GM19035 (cell line): Measurements from ENCODE around the gene N4BP2L1.
A peak's percentile ranks its signal among the peaks of the same experiment; 100 is the strongest.

Experiments used
- ATAC-seq: cut with Tn5 transposase; IDR thresholded peaks from one replicate; pipeline ENCODE4 v1.9.1; 2021; ENCODE audit not compliant: unreplicated experiment

The N4BP2L1 gene

GRCh38 chr13:32432856-32433255 is 4.9 kb upstream of the N4BP2L1 start:
- ATAC-seq, result no peak

GRCh38 chr13:32431361-32431760 is 3.4 kb upstream of the N4BP2L1 start:
- ATAC-seq, result no peak

DNA sequence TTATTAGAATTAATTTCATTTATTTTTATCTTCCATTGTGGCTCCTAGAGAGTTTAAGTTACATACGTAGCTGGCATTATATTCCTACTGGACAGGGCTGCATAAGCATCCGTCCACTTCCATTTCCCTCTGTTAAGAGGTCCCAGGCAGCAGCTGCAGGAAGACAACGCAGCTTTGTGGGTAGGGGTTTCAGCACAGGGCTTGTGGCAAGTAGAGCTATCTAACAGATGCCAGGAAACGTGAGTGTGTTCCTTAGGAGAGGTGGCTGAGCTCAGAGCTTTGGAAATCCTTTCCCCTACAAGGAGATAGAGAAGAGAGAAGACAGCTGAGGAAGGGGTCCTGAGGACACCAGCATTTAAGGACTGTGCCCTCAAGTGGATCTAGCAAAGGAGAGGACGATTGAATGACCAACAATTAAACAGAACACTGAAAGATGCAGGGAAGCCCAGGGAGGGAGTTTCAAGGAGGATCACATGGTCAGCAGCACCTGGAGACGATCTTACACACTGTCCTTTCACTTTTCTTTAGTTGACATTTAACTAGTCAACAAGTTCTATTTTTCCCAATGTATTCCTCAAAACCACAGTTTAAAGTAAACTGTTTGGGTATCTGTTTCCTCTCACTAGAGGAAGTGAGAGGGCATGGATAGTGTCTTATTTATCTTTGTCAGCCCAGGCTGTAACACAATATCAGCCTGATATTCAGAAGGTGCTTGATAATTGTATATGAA is 2.3 kb upstream of the N4BP2L1 start:
- no peak for ATAC-seq

DNA sequence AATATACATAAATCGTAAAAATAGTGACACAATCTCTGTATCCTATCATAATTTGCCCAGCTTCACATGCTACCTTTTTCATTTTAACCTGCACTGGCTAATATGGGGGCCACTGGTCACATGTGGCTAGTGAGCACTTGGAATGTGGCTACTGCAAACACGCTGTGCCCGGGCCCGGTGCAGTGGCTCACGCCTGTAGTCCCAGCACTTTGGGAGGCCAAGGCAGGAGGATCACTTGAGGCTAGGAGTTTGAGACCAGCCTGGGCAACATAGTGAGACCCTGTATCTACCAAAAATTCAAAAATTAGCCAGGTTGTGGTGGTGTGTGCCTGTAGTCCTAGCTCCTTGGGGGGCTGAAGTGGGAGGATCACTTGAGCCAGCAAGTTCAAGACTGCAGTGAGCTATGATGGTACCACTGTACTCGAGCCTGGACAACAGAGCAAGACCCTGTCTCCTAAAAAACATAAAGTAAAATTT is 1.5 kb upstream of the N4BP2L1 start:
- ATAC-seq, result no peak

GRCh38 chr13:32428581-32429432 is 877 bp upstream of the N4BP2L1 start:
- ATAC-seq, result no peak

DNA sequence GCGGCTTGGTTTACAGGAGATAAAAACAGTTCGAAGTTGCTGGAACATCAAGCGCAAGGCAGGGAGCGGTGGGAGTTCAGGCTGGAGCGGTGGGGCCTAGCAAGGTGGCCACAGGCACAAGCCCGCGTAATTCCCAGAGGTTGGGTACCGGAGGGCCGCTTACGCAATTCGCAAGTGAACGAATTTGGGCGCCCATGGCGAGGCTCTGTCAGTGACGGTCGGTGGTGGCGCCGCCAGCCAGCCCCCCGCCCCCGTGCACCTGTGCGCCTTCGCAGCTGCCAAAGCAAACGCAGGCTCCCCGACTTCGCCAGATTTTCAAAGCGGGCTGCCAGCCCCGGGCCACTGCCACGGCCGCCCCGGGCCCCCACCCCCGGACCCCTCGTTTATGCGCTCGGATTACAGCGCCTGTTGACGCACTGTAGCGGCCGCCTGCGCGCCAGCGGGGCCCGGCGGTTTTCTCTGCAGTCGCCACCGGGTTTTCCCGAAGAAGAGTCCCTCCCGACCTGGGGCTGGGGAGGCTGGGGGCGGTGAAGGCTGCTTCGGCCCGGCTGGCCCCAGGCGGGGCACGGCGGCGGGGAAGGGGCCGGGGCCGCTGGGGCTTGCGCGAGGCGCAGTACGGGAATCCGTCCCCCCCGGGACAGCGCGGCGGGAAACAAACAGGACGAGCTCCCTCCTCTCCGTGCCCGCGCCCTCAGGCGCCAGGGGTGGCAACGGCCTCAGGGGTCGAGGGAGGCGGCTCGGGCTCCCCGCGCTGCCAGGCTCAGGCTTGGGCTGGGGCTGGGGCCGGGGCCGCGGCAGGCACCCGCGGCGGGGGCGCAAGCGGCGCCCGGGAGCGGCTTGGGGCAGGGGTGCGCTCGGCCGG is 709 bp downstream of the N4BP2L1 start:
- peak; percentile 17 for ATAC-seq

DNA sequence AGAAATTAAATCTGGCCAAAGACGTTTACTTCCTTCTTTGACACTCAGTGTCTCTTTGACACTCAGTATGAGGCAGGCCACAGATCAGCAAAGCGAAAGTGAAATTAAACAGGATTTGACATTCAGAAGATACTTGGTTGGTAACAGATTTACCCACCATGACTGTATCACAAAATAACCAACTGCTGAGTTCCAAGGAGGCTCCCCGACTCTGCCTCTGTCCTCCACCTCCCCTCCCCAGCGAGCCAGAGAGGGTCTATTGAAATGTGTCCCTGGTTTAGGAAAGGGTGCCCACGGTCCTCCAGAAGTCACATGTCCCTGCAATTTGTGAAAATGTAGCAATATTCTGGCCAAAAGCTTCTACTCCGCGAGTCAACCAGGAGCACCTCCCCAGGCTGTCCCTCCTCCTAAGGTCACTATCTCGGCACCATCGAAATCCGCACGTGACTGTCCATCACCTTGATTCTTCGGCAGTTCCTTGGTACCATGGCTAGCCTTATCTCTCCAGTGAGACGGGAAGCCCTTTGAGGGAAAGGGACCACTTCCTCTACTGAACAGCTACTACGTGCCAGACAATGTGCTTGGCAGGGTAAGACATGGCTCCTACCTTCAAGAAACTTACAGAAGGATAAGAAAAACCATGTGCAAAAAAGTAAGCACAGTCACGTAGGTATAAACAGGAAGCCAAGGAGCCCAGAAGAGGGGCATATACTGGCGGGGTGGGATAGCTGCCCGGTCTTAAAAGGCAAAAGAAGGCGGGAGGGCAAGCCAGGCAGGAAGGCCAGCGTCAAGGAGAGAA is 1.5 kb downstream of the N4BP2L1 start:
- ATAC-seq, result peak; percentile 42

- no peak for ATAC-seq
Measured at GRCh38 chr13:32425158-32425557, 2.8 kb downstream of the N4BP2L1 start.

DNA sequence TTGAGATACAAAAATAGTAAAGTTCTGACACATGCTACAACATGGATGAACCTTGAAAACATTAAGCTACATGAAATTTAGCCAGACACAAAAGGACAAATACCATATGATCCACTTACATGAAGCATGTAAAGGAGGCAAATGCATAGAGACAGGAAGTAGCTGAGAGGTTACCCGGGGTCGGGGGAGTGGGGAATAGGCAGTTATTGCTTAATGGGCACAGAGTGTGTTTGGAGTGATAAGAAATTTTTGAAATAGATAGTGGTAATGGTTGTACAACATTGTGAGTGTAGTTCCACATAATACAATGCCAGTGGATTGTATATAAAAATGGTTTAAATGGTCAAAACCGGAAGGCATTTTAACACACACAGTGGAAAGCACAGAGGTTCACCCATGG is 4.3 kb downstream of the N4BP2L1 start:
- no peak for ATAC-seq

- no peak for ATAC-seq
Measured at GRCh38 chr13:32419862-32420261, 8.1 kb downstream of the N4BP2L1 start.

DNA sequence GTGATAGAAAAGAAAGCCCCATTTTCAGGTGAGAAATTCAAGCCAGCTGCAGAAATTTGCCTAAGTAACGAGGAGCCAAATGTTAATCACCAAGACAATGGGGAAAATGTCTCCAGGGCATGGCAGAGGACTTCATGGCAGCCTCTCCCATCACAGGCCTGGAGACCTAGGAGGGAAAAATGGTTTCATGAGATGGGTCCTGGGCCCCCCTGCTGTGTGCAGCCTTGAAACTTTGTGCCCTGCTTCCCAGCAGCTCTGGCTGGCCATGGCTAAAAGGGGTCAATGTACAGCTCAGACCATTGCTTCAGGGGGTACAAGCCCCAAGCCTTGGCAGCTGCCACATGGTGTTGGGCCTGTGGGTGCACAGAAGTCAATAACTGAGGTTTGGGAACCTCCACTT is 9.9 kb downstream of the N4BP2L1 start:
- ATAC-seq, result no peak

- no peak for ATAC-seq
Measured at GRCh38 chr13:32415019-32415418, 12.9 kb downstream of the N4BP2L1 start.

GRCh38 chr13:32414580-32414979 is 13.3 kb downstream of the N4BP2L1 start:
- no peak for ATAC-seq

- ATAC-seq, result no peak
Measured at GRCh38 chr13:32413284-32413683, 14.6 kb downstream of the N4BP2L1 start.

DNA sequence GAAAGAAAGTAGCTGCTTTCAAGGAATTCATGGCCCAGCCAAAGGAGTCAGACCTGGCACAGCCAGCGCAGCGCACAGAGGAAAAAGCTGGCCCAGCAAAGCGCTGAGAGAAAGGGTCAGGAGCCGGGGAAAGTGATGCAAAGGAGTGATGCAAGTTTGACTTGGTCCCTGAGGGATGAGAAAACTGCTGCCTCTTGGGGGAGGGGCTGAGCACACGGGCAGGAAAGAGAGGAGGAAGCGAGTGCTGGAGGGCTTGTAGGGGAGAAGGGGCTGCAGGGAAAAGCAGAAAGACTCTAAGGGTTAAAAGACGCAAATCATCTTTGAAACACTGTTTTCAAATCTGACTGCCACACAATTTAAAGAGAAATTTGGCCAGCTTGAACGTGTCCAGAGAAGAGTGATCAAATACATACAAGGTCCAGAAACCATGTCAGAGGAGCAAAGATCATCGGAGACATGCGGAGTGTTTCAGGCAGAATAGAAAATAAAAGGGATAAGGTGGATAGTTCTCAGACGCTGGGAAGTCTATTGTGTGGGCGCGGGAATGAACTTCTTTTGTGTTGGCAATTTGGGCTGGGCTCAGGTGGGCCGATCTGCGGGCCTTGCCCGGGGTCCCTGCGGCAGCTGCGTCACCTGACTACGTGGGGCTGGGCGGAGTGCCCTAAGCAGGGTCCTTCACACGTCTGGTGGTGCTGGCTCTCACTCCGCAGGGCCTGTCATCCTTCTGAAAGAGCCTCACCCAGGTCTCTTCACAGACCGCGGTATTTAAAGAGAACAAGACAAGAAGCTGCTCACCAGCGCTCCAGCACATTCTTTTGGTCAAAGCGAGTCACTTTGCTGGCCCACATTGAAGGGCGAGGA is 18.1 kb downstream of the N4BP2L1 start:
- ATAC-seq, result no peak

DNA sequence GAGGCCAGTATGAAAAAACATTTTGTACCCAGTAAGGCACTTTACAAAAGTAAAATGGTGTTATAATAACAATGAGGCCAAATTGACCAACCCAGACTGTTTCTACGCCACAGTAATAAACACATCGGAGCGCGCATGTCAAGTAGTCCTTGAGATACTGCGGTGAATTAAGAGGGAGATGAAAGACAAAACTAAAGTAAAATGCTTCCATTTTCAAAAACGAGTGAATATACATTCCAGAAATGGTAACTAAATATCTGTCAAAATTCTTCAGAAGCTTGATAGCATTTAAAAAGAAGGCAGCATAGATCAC is 19.0 kb downstream of the N4BP2L1 start:
- no peak for ATAC-seq

DNA sequence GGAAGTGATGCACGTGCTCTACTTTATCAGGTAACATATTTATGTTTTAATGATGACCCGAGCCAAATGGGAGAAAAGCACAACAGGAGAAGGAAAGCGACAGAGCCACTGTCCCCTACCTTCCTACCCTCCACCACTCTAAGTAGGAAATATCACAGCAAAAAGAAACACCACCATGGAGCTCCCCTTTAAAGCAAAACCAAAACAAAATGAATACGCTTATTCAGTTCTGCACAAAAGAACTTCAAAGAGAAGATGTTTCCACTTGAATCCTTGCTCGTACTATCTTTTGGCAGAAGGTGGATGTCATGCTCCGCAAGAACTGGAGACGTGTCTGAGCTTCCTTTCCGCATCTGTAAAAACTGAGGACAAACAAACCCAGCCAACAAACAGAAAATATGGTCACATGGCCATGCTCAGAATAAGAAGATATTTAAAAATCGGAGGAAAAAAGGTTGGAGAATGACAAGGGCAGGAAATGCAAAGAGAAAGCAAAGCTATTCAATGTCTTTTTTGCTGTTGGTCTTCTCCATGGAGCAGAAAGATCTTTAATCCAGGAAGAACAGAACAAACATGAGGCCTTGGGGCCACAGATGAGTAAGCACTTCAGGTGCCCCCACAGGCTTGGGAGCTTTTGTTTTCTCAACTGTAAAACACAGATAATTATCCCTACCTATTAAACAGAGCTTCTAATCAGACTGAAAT is 19.5 kb downstream of the N4BP2L1 start:
- peak; percentile 33 for ATAC-seq

DNA sequence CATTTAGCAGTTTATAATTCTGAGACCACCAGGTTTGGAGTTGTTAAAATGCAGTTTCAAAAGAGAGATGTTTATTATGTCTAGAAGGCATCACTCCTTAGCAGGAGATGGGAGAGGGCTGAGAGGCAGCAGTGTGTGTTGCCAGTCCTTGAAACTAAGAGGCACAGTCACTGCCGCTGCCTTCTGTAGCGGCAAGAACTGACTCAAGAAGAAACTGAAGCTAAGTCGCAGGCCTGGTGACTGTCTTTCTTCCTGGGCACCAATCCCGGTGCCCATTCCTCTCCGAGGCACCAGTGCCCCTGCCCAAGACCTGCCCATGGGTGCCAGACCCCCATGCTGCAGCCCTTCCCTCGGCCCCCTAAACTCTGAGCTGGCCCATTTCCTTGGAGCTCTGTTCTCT is 20.1 kb downstream of the N4BP2L1 start:
- ATAC-seq, result peak; percentile 68

DNA sequence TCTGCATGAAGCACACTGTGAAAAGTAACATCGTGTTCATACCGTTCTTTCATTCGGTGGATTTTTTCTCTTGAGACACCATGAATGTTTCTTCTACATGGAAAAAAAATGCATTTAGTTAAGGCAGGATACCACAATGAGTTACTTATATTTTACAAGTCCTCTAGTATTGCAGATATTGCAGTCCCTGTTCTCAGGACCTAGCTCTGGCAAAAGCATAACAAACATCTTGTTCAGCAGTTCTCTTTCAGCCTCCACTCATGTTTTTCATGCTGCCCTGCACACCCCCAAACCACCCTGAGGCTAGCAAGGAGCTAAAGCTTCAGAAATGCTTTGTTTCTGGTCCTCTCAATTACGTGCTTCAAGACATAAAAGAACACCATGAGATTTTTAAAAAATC is 24.8 kb downstream of the N4BP2L1 start:
- no peak for ATAC-seq
